GM12892 (cell line): Measurements from ENCODE around the gene TCTN3.

Experiments used
- POLR2A ChIP-seq: IDR thresholded peaks from 2 replicates; pipeline ENCODE4 v1.6.1; 2011; ENCODE audit warnings: low read depth, low read length, control low read depth
- POLR2AphosphoS5 ChIP-seq: IDR thresholded peaks from 2 replicates; pipeline ENCODE4 v1.6.1; 2011; ENCODE audit warnings: low read depth, low read length, control low read depth
- TAF1 ChIP-seq: IDR thresholded peaks from 2 replicates; pipeline ENCODE4 v1.6.1; 2011; ENCODE audit warnings: low read depth, mild to moderate bottlenecking, control low read depth, low read length, borderline replicate concordance

DNA sequence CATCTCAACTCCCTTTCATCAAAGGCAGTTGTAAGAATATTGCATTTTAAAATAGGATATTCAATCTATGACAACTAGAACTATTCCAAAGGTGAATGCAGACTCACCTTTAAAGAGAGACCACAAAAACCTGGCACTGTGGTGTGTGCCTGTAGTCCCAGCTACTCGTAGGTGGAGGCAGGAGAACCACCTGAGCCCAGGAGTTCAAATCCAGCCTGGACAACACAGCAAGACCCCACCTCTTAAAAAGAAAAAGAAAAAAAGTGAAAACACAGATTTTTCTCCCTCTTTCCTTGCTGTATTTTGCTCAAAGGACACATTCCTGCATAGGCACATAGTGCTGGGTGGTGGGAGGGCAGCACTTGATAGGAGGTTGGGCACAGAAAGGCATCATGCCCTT, 36.5 kb downstream of the TCTN3 start:
- TF ChIP-seq TAF1: no peak
- TF ChIP-seq POLR2A: no peak
- no peak for TF ChIP-seq POLR2AphosphoS5
